T-helper 1 cell treated with Interleukin-12 subunit alpha and Interleukin-12 subunit beta and Interleukin-4 antibody, amounts not matched to agents 30 ng/mL and 1 ng/mL, for 36 hours (primary cell): ENCODE results near the gene FAF2. TPM values are rescaled to one million over a fixed set of nuclear protein-coding genes. Genes with fewer than 3 reads are reported as not detected.

ENCODE experiments used
- intact Hi-C: fragments of 100-400 bp; cut with micrococcal nuclease; formaldehyde crosslinking; loops from one replicate; pipeline ENCODE4 v1.15.1; 2024
- total RNA-seq: library from RNA; stranded (reverse); gene quantifications from 2 replicates; pipeline ENCODE4 v1.2.3, GENCODE V29; 2022

The FAF2 gene
- total RNA-seq, 1 donor from 2014 or later: 40.9 TPM

- intact Hi-C loops: no loop called here
Observed at GRCh38 chr5:176454724-176455394, 6.7 kb downstream of the FAF2 start.

GRCh38 chr5:176458904-176459561 lies 10.8 kb downstream of the FAF2 start:
- intact Hi-C loops: no loop called here

GRCh38 chr5:176461349-176461748 lies 13.2 kb downstream of the FAF2 start:
- intact Hi-C loops: no loop called here

GRCh38 chr5:176463113-176463764 lies 15.1 kb downstream of the FAF2 start:
- intact Hi-C loops: no loop called here

GRCh38 chr5:176466245-176466871 lies 18.2 kb downstream of the FAF2 start:
- intact Hi-C loops: no loop called here

- intact Hi-C loops: no loop called here
Observed at GRCh38 chr5:176469296-176469695, 21.1 kb downstream of the FAF2 start.

GRCh38 chr5:176470539-176470938 lies 22.4 kb downstream of the FAF2 start:
- intact Hi-C loops: no loop called here

- intact Hi-C loops: no loop called here
Observed at GRCh38 chr5:176471098-176471497, 22.9 kb downstream of the FAF2 start.

- intact Hi-C loops: loop anchor here (2.0 kb wide), 1 partner anchor 13 kb away; no protein-coding TSS in a partner anchor
Observed at GRCh38 chr5:176473335-176474006, 25.3 kb downstream of the FAF2 start.

GRCh38 chr5:176474476-176474875 lies 26.3 kb downstream of the FAF2 start:
- intact Hi-C loops: no loop called here

- intact Hi-C loops: no loop called here
Observed at GRCh38 chr5:176481711-176482110, 33.5 kb downstream of the FAF2 start.

GRCh38 chr5:176485176-176485575 lies 37.0 kb downstream of the FAF2 start:
- intact Hi-C loops: loop anchor here (5.0 kb wide), 1 partner anchor 38 kb away; the partner anchor contains the start of gene FAF2

GRCh38 chr5:176486189-176486757 lies 38.1 kb downstream of the FAF2 start:
- intact Hi-C loops: loop anchor here (2.0 to 5.0 kb wide), 2 partner anchors 13 to 39 kb away; partner anchors contain the start of gene FAF2

- intact Hi-C loops: loop anchor here (1.0 to 5.0 kb wide), 3 partner anchors 9 to 40 kb away; partner anchors contain the start of gene FAF2
Observed at GRCh38 chr5:176487160-176487559, 39.0 kb downstream of the FAF2 start.

- intact Hi-C loops: loop anchor here (2.0 to 5.0 kb wide), 2 partner anchors 42 to 46 kb away; partner anchors contain the start of gene FAF2
Observed at GRCh38 chr5:176489077-176489476, 40.9 kb downstream of the FAF2 start.

- intact Hi-C loops: no loop called here
Observed at GRCh38 chr5:176490301-176490700, 42.1 kb downstream of the FAF2 start.

GRCh38 chr5:176491101-176491502 lies 42.9 kb downstream of the FAF2 start:
- intact Hi-C loops: no loop called here

- intact Hi-C loops: no loop called here
Observed at GRCh38 chr5:176491901-176492300, 43.7 kb downstream of the FAF2 start.

GRCh38 chr5:176492431-176492830 lies 44.2 kb downstream of the FAF2 start:
- intact Hi-C loops: no loop called here

- intact Hi-C loops: no loop called here
Observed at GRCh38 chr5:176497852-176498251, 49.7 kb downstream of the FAF2 start.

GRCh38 chr5:176499273-176499672 lies 51.1 kb downstream of the FAF2 start:
- intact Hi-C loops: no loop called here
